Chondrocyte (in vitro differentiated cells): ENCODE data around the gene SLC9A7. TPM values are rescaled to one million over a fixed set of nuclear protein-coding genes. Genes with fewer than 3 reads are reported as not detected.

Experiments
- DNase-seq: peaks from one replicate; pipeline ENCODE4 v3.0.0; 2021; ENCODE audit warnings: mixed read lengths, low spot score
- H3K27ac Mint-ChIP-seq: one replicate; pipeline ENCODE4 v1.8.0; 2021; ENCODE audit warnings: mild to moderate bottlenecking, moderate library complexity, mixed read lengths; ENCODE audit not compliant: unreplicated experiment
- H3K27me3 Mint-ChIP-seq: 2 replicates; pipeline ENCODE4 v1.8.0; 2021; ENCODE audit warnings: low read depth, mixed read lengths
- H3K36me3 Mint-ChIP-seq: 2 replicates; pipeline ENCODE4 v1.8.0; 2021; ENCODE audit warnings: low read depth, mixed read lengths
- H3K4me1 Mint-ChIP-seq: 2 replicates; pipeline ENCODE4 v1.8.0; 2021; ENCODE audit warnings: low read depth, mild to moderate bottlenecking, mixed read lengths
- H3K4me3 Mint-ChIP-seq: one replicate; pipeline ENCODE4 v1.8.0; 2021; ENCODE audit warnings: mild to moderate bottlenecking, moderate library complexity, mixed read lengths; ENCODE audit not compliant: unreplicated experiment
- H3K9me3 Mint-ChIP-seq: 2 replicates; pipeline ENCODE4 v1.8.0; 2021; ENCODE audit warnings: low read depth, mixed read lengths
- CTCF ChIP-seq: fragments of 200-600 bp; sonication (generic); IDR thresholded peaks from 2 replicates; pipeline ENCODE4 v1.5.0; 2021; ENCODE audit warnings: antibody characterized with exemption, mild to moderate bottlenecking, moderate library complexity
- total RNA-seq: library from RNA; stranded (reverse); gene quantifications from 3 replicates; pipeline ENCODE4 v1.2.1, GENCODE V29; 2021

The SLC9A7 gene
- total RNA-seq, 1 donor from 2014 or later, result 6.1 TPM

- H3K27ac Mint-ChIP-seq, result peak overlapping the region; percentile 6
- peaks cover 18% of the 10 kb centered on the region for H3K9me3 Mint-ChIP-seq
- no peak for DNase-seq
- H3K27me3 Mint-ChIP-seq, result no peaks in the 10 kb centered on the region
- TF ChIP-seq CTCF, result no peak
- peaks cover 10% of the 10 kb centered on the region for H3K4me1 Mint-ChIP-seq
- no peaks in the 10 kb centered on the region for H3K36me3 Mint-ChIP-seq
- no peak overlapping the region for H3K4me3 Mint-ChIP-seq
Observed at GRCh38 chrX:46704767-46705386, 54.0 kb downstream of the SLC9A7 start.

GRCh38 chrX:46703980-46704379, 54.9 kb downstream of the SLC9A7 start:
- Mint-ChIP-seq H3K4me1 (peaks cover 10% of the 10 kb centered on the region), H3K36me3 (no peaks in the 10 kb centered on the region), H3K9me3 (peaks cover 16% of the 10 kb centered on the region), H3K27ac (peak overlapping the region; percentile 0), H3K4me3 (no peak overlapping the region), H3K27me3 (no peaks in the 10 kb centered on the region)
- TF ChIP-seq CTCF, result no peak
- DNase-seq, result no peak

GRCh38 chrX:46698691-46699090, 60.2 kb downstream of the SLC9A7 start:
- H3K27ac Mint-ChIP-seq, result no peak overlapping the region
- H3K4me3 Mint-ChIP-seq, result no peak overlapping the region
- peaks cover 5% of the 10 kb centered on the region for H3K9me3 Mint-ChIP-seq
- H3K36me3 Mint-ChIP-seq, result no peaks in the 10 kb centered on the region
- H3K27me3 Mint-ChIP-seq, result no peaks in the 10 kb centered on the region
- no peak for DNase-seq
- no peaks in the 10 kb centered on the region for H3K4me1 Mint-ChIP-seq
- no peak for TF ChIP-seq CTCF

- no peak overlapping the region for H3K27ac Mint-ChIP-seq
- no peak for TF ChIP-seq CTCF
- no peak overlapping the region for H3K4me3 Mint-ChIP-seq
- H3K27me3 Mint-ChIP-seq, result no peaks in the 10 kb centered on the region
- peaks cover 4% of the 10 kb centered on the region for H3K9me3 Mint-ChIP-seq
- no peaks in the 10 kb centered on the region for H3K4me1 Mint-ChIP-seq
- no peak for DNase-seq
- H3K36me3 Mint-ChIP-seq, result no peaks in the 10 kb centered on the region
Observed at GRCh38 chrX:46695491-46695890, 63.4 kb downstream of the SLC9A7 start.

- no peaks in the 10 kb centered on the region for H3K36me3 Mint-ChIP-seq
- DNase-seq, result no peak
- peaks cover 3% of the 10 kb centered on the region for H3K9me3 Mint-ChIP-seq
- H3K4me3 Mint-ChIP-seq, result no peak overlapping the region
- H3K27ac Mint-ChIP-seq, result no peak overlapping the region
- H3K4me1 Mint-ChIP-seq, result no peaks in the 10 kb centered on the region
- TF ChIP-seq CTCF, result no peak
- H3K27me3 Mint-ChIP-seq, result no peaks in the 10 kb centered on the region
Observed at GRCh38 chrX:46694549-46694948, 64.4 kb downstream of the SLC9A7 start.
